Suprapubic skin (tissue), 4 donors: ENCODE data around the gene FBXO42.

Source experiments
- CTCF ChIP-seq, 2 donors: fragments of 200-600 bp in 1 of 2; fragments of 450-650 bp in 1 of 2; sonication (generic) in 1 of 2; IDR thresholded peaks; one replicate each; pipeline ENCODE4 v1.5.1; 2016 to 2019; ENCODE audit warnings: antibody characterized with exemption in 2 of 2, mild to moderate bottlenecking in 1 of 2, moderate library complexity in 1 of 2
- POLR2A ChIP-seq, 2 donors: fragments of 450-650 bp; IDR thresholded peaks; one replicate each; pipeline ENCODE4 v1.6.1; 2017; ENCODE audit warnings: antibody characterized with exemption in 2 of 2, mild to moderate bottlenecking in 2 of 2, moderate library complexity in 2 of 2
- POLR2AphosphoS5 ChIP-seq, 3 donors: sonication (generic); formaldehyde crosslinking; IDR thresholded peaks; one replicate each; pipeline ENCODE4 v1.6.1; 2017; ENCODE audit warnings: antibody characterized with exemption in 3 of 3

- TF ChIP-seq POLR2A (IDR thresholded peaks at IDR 0.05) = no peak
- no peak for TF ChIP-seq CTCF (IDR thresholded peaks at IDR 0.05)
- TF ChIP-seq POLR2AphosphoS5 (IDR thresholded peaks at IDR 0.05) = no peak
Observed at GRCh38 chr1:16279186-16279585, 73.1 kb downstream of the FBXO42 start.
